DND-41 (cell line): ENCODE data around the gene ANKMY1.

Experiments used
- CTCF ChIP-seq: IDR thresholded peaks from 2 replicates; pipeline ENCODE4 v1.5.1; 2012; ENCODE audit warnings: borderline replicate concordance, low read length, moderate library complexity, mild to moderate bottlenecking; ENCODE audit not compliant: poor library complexity, severe bottlenecking; ENCODE audit errors: extremely low read depth
- EZH2 ChIP-seq: IDR thresholded peaks from 3 replicates; pipeline ENCODE4 v1.6.1; 2012; ENCODE audit warnings: borderline replicate concordance, low read depth, mild to moderate bottlenecking, moderate library complexity, low read length, inconsistent platforms; ENCODE audit not compliant: severe bottlenecking

DNA sequence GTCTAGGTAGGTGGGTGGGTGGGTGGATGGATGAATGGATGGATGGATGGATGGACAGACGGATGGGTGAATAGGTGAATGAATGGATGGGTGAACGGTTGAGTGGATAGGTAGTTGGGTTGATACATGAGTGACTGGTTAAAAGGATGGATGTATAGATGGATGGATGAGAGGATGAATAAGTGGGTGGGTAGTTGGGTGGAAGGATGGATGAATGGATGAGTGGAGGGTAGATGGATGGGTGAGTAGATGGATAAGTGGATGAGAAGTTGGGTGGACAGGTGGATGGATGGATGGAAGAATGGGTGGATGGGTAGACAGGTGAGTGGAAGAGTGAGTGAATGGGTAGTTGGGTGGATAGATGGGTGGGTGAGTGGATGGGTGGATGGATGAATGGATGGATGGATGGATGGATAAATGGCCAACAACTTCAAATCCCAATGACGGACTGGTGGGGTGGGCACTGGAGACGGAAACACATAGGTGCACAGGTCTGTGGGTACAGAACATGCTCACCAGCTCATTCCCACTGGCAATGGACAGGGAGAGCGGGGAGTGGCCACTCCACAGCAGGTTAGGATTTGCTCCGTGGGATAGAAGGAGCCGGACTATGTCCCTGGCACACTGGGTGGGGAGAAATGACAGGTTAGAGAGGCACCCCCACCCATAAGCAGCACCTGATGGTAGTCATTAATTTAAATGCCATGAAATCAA, 48.8 kb downstream of the ANKMY1 start:
- no peak for TF ChIP-seq CTCF
- no peak for TF ChIP-seq EZH2
